HCT116 (cell line): Measurements from ENCODE around the gene IGF2BP1. TPM values are rescaled to one million over a fixed set of nuclear protein-coding genes. Genes with fewer than 3 reads are reported as not detected.

Experiments used
- ATAC-seq: fragments of 200-7000 bp; cut with Tn5 transposase; 2 replicates; pipeline ENCODE4 v1.9.1; 2020; ENCODE audit warnings: mild to moderate bottlenecking, moderate library complexity
- BruUV-seq: library from RNA; stranded (reverse); fragments of 400-500 nt; replicated peaks from 2 replicates; lab custom pipeline; 2021; lab: Mats Ljungman, UMichigan
- CTCF ChIA-PET: fragments of 300-600 bp; sonication (Branson Sonifier 250); formaldehyde crosslinking; loops from one replicate; lab custom pipeline; 2021; ENCODE audit warnings: antibody characterized with exemption; lab: Charles Lee
- POLR2A ChIA-PET: fragments of 300-600, 350-600 bp; sonication (Branson Sonifier 250); formaldehyde crosslinking; loops from one replicate; lab custom pipeline; 2021; ENCODE audit warnings: antibody characterized with exemption; lab: Charles Lee
- RAD21 ChIA-PET, 2 experiments: fragments of 300-600 bp; sonication (Branson Sonifier 250); formaldehyde crosslinking; loops; one replicate each; lab custom pipeline; 2023; ENCODE audit warnings: low total read pairs in 2 of 2; ENCODE audit not compliant: uncharacterized antibody in 2 of 2, unreplicated experiment in 2 of 2, low non-redundant PET in 1 of 2; lab: Charles Lee
- DNase-seq: peaks from one replicate; pipeline ENCODE4 v3.0.0-alpha.2; 2010; ENCODE audit warnings: low read depth, low spot score
- H2AFZ ChIP-seq: fragments of 200-600 bp; shearing (Covaris generic), sonication (generic); 2 replicates; pipeline ENCODE4 v1.6.1; 2017; ENCODE audit warnings: low read depth, mixed run types, mixed read lengths, antibody characterized with exemption, low read length; ENCODE audit not compliant: poor library complexity, severe bottlenecking
- H3K27ac ChIP-seq: 2 replicates; pipeline ENCODE4 v1.5.1; 2012; ENCODE audit warnings: low read depth, low read length
- H3K27me3 ChIP-seq: fragments of 200-600 bp; sonication (generic); 2 replicates; pipeline ENCODE4 v1.6.1; 2016; ENCODE audit warnings: mixed run types, low read length, mixed read lengths; ENCODE audit not compliant: insufficient read depth
- H3K36me3 ChIP-seq, 2 experiments: fragments of 200-500 bp in 1 of 2; fragments of 200-600 bp in 1 of 2; sonication (Bioruptor generic) in 1 of 2; sonication (generic) in 1 of 2; 2 replicates each; pipeline versions ENCODE4 v1.5.1 to v1.6.1; 2014 to 2016; ENCODE audit warnings: low read length in 2 of 2, inconsistent platforms in 1 of 2, mixed read lengths in 1 of 2, mixed run types in 1 of 2; ENCODE audit not compliant: insufficient read depth in 2 of 2, control insufficient read depth in 1 of 2
- H3K4me1 ChIP-seq, 2 experiments: fragments of 200-600 bp in 1 of 2; sonication (generic) in 1 of 2; 2 replicates each; pipeline versions ENCODE4 v1.5.1 to v1.6.1; 2012 to 2017; ENCODE audit warnings: low read length in 2 of 2, inconsistent platforms in 1 of 2, mild to moderate bottlenecking in 1 of 2, mixed read lengths in 1 of 2, mixed run types in 1 of 2, moderate library complexity in 1 of 2; ENCODE audit not compliant: insufficient read depth in 2 of 2, control insufficient read depth in 1 of 2
- H3K4me2 ChIP-seq: fragments of 200-600 bp; sonication (generic); 2 replicates; pipeline ENCODE4 v1.6.1; 2017; ENCODE audit warnings: mixed run types, low read length, mixed read lengths
- H3K4me3 ChIP-seq, 2 experiments: fragments of 200-600 bp in 1 of 2; sonication (generic) in 1 of 2; replicated peaks in 1 of 2; 2 replicates each; pipeline ENCODE4 v1.5.1; 2011 to 2016; ENCODE audit warnings: low read length in 2 of 2, control low read depth in 1 of 2, low read depth in 1 of 2, mild to moderate bottlenecking in 1 of 2, mixed read lengths in 1 of 2, mixed run types in 1 of 2
- H3K79me2 ChIP-seq: fragments of 200-600 bp; sonication (generic); 2 replicates; pipeline ENCODE4 v1.6.1; 2017; ENCODE audit warnings: mild to moderate bottlenecking, mixed run types, low read length, moderate library complexity, mixed read lengths; ENCODE audit not compliant: insufficient read depth
- H3K9ac ChIP-seq: fragments of 200-600 bp; sonication (generic); 2 replicates; pipeline ENCODE4 v1.6.1; 2016; ENCODE audit warnings: low read length, mixed read lengths
- H3K9me2 ChIP-seq: fragments of 200-600 bp; sonication (generic), shearing (Covaris generic); 2 replicates; pipeline ENCODE4 v1.6.1; 2017; ENCODE audit warnings: mixed run types, mild to moderate bottlenecking, moderate library complexity; ENCODE audit not compliant: insufficient read depth
- H3K9me3 ChIP-seq, 2 experiments: fragments of 200-500 bp in 1 of 2; fragments of 200-600 bp in 1 of 2; sonication (Bioruptor generic) in 1 of 2; sonication (generic) in 1 of 2; 2 replicates each; pipeline ENCODE4 v1.6.1; 2014 to 2017; ENCODE audit warnings: low read length in 2 of 2, mixed read lengths in 2 of 2, inconsistent platforms in 1 of 2, low read depth in 1 of 2, mild to moderate bottlenecking in 1 of 2, mixed run types in 1 of 2, moderate library complexity in 1 of 2; ENCODE audit not compliant: control insufficient read depth in 1 of 2, insufficient read depth in 1 of 2
- H4K20me1 ChIP-seq: fragments of 200-600 bp; sonication (generic), shearing (Covaris generic); 2 replicates; pipeline ENCODE4 v1.6.1; 2017; ENCODE audit warnings: mixed run types, mild to moderate bottlenecking, moderate library complexity; ENCODE audit not compliant: insufficient read depth
- CBX3 ChIP-seq: IDR thresholded peaks from 2 replicates; pipeline ENCODE4 v1.6.1; 2012; ENCODE audit warnings: low read depth
- EGR1 ChIP-seq: IDR thresholded peaks from 2 replicates; pipeline ENCODE4 v1.6.1; 2012; ENCODE audit warnings: low read depth
- EZH2phosphoT487 ChIP-seq: fragments of 200-600 bp; IDR thresholded peaks from 2 replicates; pipeline ENCODE4 v1.6.1; 2018; ENCODE audit warnings: antibody characterized with exemption, borderline replicate concordance
- MAX ChIP-seq: IDR thresholded peaks from 2 replicates; pipeline ENCODE4 v1.6.1; 2012
- POLR2AphosphoS5 ChIP-seq: IDR thresholded peaks from 2 replicates; pipeline ENCODE4 v1.6.1; 2011; ENCODE audit warnings: mild to moderate bottlenecking, low read depth, low read length, moderate library complexity
- REST ChIP-seq: IDR thresholded peaks from 2 replicates; pipeline ENCODE4 v1.6.1; 2012; ENCODE audit warnings: low read depth
- ZBTB33 ChIP-seq: IDR thresholded peaks from 2 replicates; pipeline ENCODE4 v1.6.1; 2011; ENCODE audit warnings: mild to moderate bottlenecking, low read length, moderate library complexity; ENCODE audit not compliant: insufficient replicate concordance; ENCODE audit errors: extremely low read depth
- intact Hi-C: fragments of 100-400 bp; cut with micrococcal nuclease; formaldehyde crosslinking; loops from 2 replicates; pipeline ENCODE4 v1.10.0; 2022
- total RNA-seq: library from RNA; stranded (reverse); gene quantifications from one replicate; pipeline ENCODE4 v1.2.1, GENCODE V29; 2021; ENCODE audit not compliant: unreplicated experiment

Gene IGF2BP1
- total RNA-seq, 1 experiment from 2014 or later = 0.91 TPM

- H4K20me1 ChIP-seq = no peaks in the 10 kb centered on the region
- no peak overlapping the region for H2AFZ ChIP-seq
- H3K36me3 ChIP-seq = no peaks in the 10 kb centered on the region
- ChIA-PET RAD21 (no interaction called here), POLR2A (no interaction called here), CTCF (no interaction called here)
- DNase-seq (no peak), ATAC-seq (no peak)
- H3K9ac ChIP-seq = no peak overlapping the region
- no peaks in the 10 kb centered on the region for H3K79me2 ChIP-seq
- no TSS peak for BruUV-seq
- no peaks in the 10 kb centered on the region for H3K4me1 ChIP-seq
- no peak for TF ChIP-seq EGR1
- no peak for TF ChIP-seq MAX
- TF ChIP-seq ZBTB33 = no peak
- no peak for TF ChIP-seq CBX3
- TF ChIP-seq EZH2phosphoT487 = no peak
- TF ChIP-seq POLR2AphosphoS5 = no peak
- TF ChIP-seq REST = no peak
- intact Hi-C loops = no loop called here
- no peak overlapping the region for H3K27ac ChIP-seq
- no peak overlapping the region for H3K4me3 ChIP-seq
- no peaks in the 10 kb centered on the region for H3K27me3 ChIP-seq
- H3K9me2 ChIP-seq = no peaks in the 10 kb centered on the region
- no peaks in the 10 kb centered on the region for H3K9me3 ChIP-seq
- no peak overlapping the region for H3K4me2 ChIP-seq
Observed at GRCh38 chr17:49093131-49093530, 95.9 kb downstream of the IGF2BP1 start.
